ENCODE data around the gene WIPF1. TPM values are rescaled to one million over a fixed set of nuclear protein-coding genes. Genes with fewer than 3 reads are reported as not detected.

WIPF1 gene
- total RNA-seq, 1 experiment from 2014 or later: 6.0 TPM

GRCh38 chr2:174545240-174545639, 52.4 kb downstream of the WIPF1 start:
- H3K4me3 Mint-ChIP-seq (ENCODE audit: unreplicated experiment): no peak overlapping the region
- H3K9me3 Mint-ChIP-seq (ENCODE audit: unreplicated experiment): no peaks in the 10 kb centered on the region
- DNase-seq (ENCODE audit: unreplicated experiment): no peak
- H3K4me1 Mint-ChIP-seq (ENCODE audit: insufficient read depth, unreplicated experiment): no peaks in the 10 kb centered on the region
- intact Hi-C loops (cut with micrococcal nuclease): no loop called here
- TF ChIP-seq CTCF (IDR thresholded peaks at IDR 0.05; ENCODE audit: unreplicated experiment): no peak
- no peak overlapping the region for H3K27ac Mint-ChIP-seq (ENCODE audit: low read depth, unreplicated experiment)
- no TSS peak for BruUV-seq (replicated peaks)
- H3K36me3 Mint-ChIP-seq (ENCODE audit: insufficient read depth, unreplicated experiment): no peaks in the 10 kb centered on the region
- CTCF ChIA-PET: interaction anchor here (0.6 kb wide), 1 partner anchor 45 kb away, joined by 3 read pairs; no protein-coding TSS in a partner anchor
- no peaks in the 10 kb centered on the region for H3K27me3 Mint-ChIP-seq (ENCODE audit: insufficient read depth, unreplicated experiment)
- POLR2A ChIA-PET: interaction anchor here (0.5 kb wide), 1 partner anchor 101 kb away, joined by 3 read pairs; no protein-coding TSS in a partner anchor

GRCh38 chr2:174544802-174545201, 52.8 kb downstream of the WIPF1 start:
- TF ChIP-seq CTCF (IDR thresholded peaks at IDR 0.05; ENCODE audit: unreplicated experiment): no peak
- no peaks in the 10 kb centered on the region for H3K36me3 Mint-ChIP-seq (ENCODE audit: insufficient read depth, unreplicated experiment)
- DNase-seq (ENCODE audit: unreplicated experiment): no peak
- no peaks in the 10 kb centered on the region for H3K27me3 Mint-ChIP-seq (ENCODE audit: insufficient read depth, unreplicated experiment)
- no peaks in the 10 kb centered on the region for H3K4me1 Mint-ChIP-seq (ENCODE audit: insufficient read depth, unreplicated experiment)
- H3K4me3 Mint-ChIP-seq (ENCODE audit: unreplicated experiment): no peak overlapping the region
- BruUV-seq (replicated peaks): no TSS peak
- ChIA-PET POLR2A (interaction anchor here (0.5 kb wide), 1 partner anchor 101 kb away, joined by 3 read pairs; no protein-coding TSS in a partner anchor), CTCF (interaction anchor here (0.6 kb wide), 1 partner anchor 45 kb away, joined by 3 read pairs; no protein-coding TSS in a partner anchor)
- H3K9me3 Mint-ChIP-seq (ENCODE audit: unreplicated experiment): no peaks in the 10 kb centered on the region
- intact Hi-C loops (cut with micrococcal nuclease): no loop called here
- no peak overlapping the region for H3K27ac Mint-ChIP-seq (ENCODE audit: low read depth, unreplicated experiment)

GRCh38 chr2:174544156-174544555, 53.4 kb downstream of the WIPF1 start:
- POLR2A ChIA-PET: no interaction called here
- DNase-seq (ENCODE audit: unreplicated experiment): no peak
- intact Hi-C loops (cut with micrococcal nuclease): no loop called here
- TF ChIP-seq CTCF (IDR thresholded peaks at IDR 0.05; ENCODE audit: unreplicated experiment): no peak
- no TSS peak for BruUV-seq (replicated peaks)
- no peaks in the 10 kb centered on the region for H3K27me3 Mint-ChIP-seq (ENCODE audit: insufficient read depth, unreplicated experiment)
- CTCF ChIA-PET: no interaction called here
- no peak overlapping the region for H3K27ac Mint-ChIP-seq (ENCODE audit: low read depth, unreplicated experiment)
- no peaks in the 10 kb centered on the region for H3K4me1 Mint-ChIP-seq (ENCODE audit: insufficient read depth, unreplicated experiment)
- H3K36me3 Mint-ChIP-seq (ENCODE audit: insufficient read depth, unreplicated experiment): no peaks in the 10 kb centered on the region
- H3K4me3 Mint-ChIP-seq (ENCODE audit: unreplicated experiment): no peak overlapping the region
- H3K9me3 Mint-ChIP-seq (ENCODE audit: unreplicated experiment): no peaks in the 10 kb centered on the region

- Mint-ChIP-seq H3K4me1 (ENCODE audit: insufficient read depth, unreplicated experiment) (no peaks in the 10 kb centered on the region), H3K27me3 (ENCODE audit: insufficient read depth, unreplicated experiment) (no peaks in the 10 kb centered on the region), H3K9me3 (ENCODE audit: unreplicated experiment) (no peaks in the 10 kb centered on the region), H3K27ac (ENCODE audit: low read depth, unreplicated experiment) (no peak overlapping the region), H3K36me3 (ENCODE audit: insufficient read depth, unreplicated experiment) (no peaks in the 10 kb centered on the region), H3K4me3 (ENCODE audit: unreplicated experiment) (no peak overlapping the region)
- ChIA-PET POLR2A (no interaction called here), CTCF (no interaction called here)
- no peak for DNase-seq (ENCODE audit: unreplicated experiment)
- TF ChIP-seq CTCF (IDR thresholded peaks at IDR 0.05; ENCODE audit: unreplicated experiment): no peak
- intact Hi-C loops (cut with micrococcal nuclease): no loop called here
- BruUV-seq (replicated peaks): no TSS peak
Measured at GRCh38 chr2:174540893-174541292, 56.7 kb downstream of the WIPF1 start.
